GM18867 (cell line): ENCODE results near the gene ZC2HC1B.
"Not testable (repeated sequence)": the region's sequence is repeated elsewhere in the genome, so short reads cannot be mapped to it uniquely, and the experiment has no call there.

Source experiments
- ATAC-seq: cut with Tn5 transposase; IDR thresholded peaks from one replicate; pipeline ENCODE4 v1.9.1; 2021; ENCODE audit warnings: mild to moderate bottlenecking, moderate library complexity; ENCODE audit not compliant: unreplicated experiment

The ZC2HC1B gene

GRCh38 chr6:143864234-143864633, at the start of gene ZC2HC1B:
Gene ZC2HC1B (plus strand): TSS chr6:143864474. CDS start chr6:143864540, 66 bp downstream.
- ATAC-seq, result no peak

- ATAC-seq, result no peak
These were observed 46.7 kb upstream of the ZC2HC1B start for GRCh38 chr6:143817621-143818020.

GRCh38 chr6:143821359-143821758, 42.9 kb upstream of the ZC2HC1B start:
- ATAC-seq, result no peak

GRCh38 chr6:143822584-143823024, 41.7 kb upstream of the ZC2HC1B start:
- no peak for ATAC-seq

- ATAC-seq, result no peak
These were observed 40.7 kb upstream of the ZC2HC1B start for GRCh38 chr6:143823548-143823947.

GRCh38 chr6:143828572-143828971, 35.7 kb upstream of the ZC2HC1B start:
- no peak for ATAC-seq

GRCh38 chr6:143836150-143836549, 28.1 kb upstream of the ZC2HC1B start:
- ATAC-seq, result no peak

GRCh38 chr6:143838395-143838794, 25.9 kb upstream of the ZC2HC1B start:
- no peak for ATAC-seq

GRCh38 chr6:143839196-143839595, 25.1 kb upstream of the ZC2HC1B start:
- ATAC-seq, result no peak

GRCh38 chr6:143840595-143841265, 23.5 kb upstream of the ZC2HC1B start:
- no peak for ATAC-seq

GRCh38 chr6:143842461-143842901, 21.8 kb upstream of the ZC2HC1B start:
- no peak for ATAC-seq

GRCh38 chr6:143842902-143843676, 21.2 kb upstream of the ZC2HC1B start, which contains the start of gene LTV1:
Gene LTV1 (plus strand): TSS chr6:143843338. CDS start chr6:143843478, 140 bp downstream.
- peak; percentile 100 for ATAC-seq

- ATAC-seq, result peak; percentile 6
These were observed 20.6 kb upstream of the ZC2HC1B start for GRCh38 chr6:143843677-143843999.

- no peak for ATAC-seq
These were observed 20.3 kb upstream of the ZC2HC1B start for GRCh38 chr6:143844006-143844405.

- ATAC-seq, result no peak
These were observed 19.2 kb upstream of the ZC2HC1B start for GRCh38 chr6:143845033-143845432.

- ATAC-seq, result not testable (repeated sequence)
These were observed 12.6 kb upstream of the ZC2HC1B start for GRCh38 chr6:143851706-143852105.

- ATAC-seq, result not testable (repeated sequence)
These were observed 9.2 kb upstream of the ZC2HC1B start for GRCh38 chr6:143855057-143855456.

GRCh38 chr6:143856762-143857161, 7.5 kb upstream of the ZC2HC1B start:
- ATAC-seq, result not testable (repeated sequence)

- no peak for ATAC-seq
These were observed 6.6 kb upstream of the ZC2HC1B start for GRCh38 chr6:143857651-143858050.

GRCh38 chr6:143859891-143860660, 4.2 kb upstream of the ZC2HC1B start:
- no peak for ATAC-seq

GRCh38 chr6:143863771-143864170, 503 bp upstream of the ZC2HC1B start:
- ATAC-seq, result no peak
